NB4 (cell line): ENCODE results near the gene SLC23A1.

Source experiments
- DNase-seq: peaks from one replicate; pipeline ENCODE4 v3.0.0; 2010; ENCODE audit warnings: low read depth
- H3K4me3 ChIP-seq: one replicate; pipeline ENCODE4 v1.5.1; 2011; ENCODE audit warnings: mild to moderate bottlenecking, low read depth, low read length, moderate library complexity
- MYC ChIP-seq: IDR thresholded peaks from 2 replicates; pipeline ENCODE4 v1.6.1; 2011; ENCODE audit warnings: low read depth, low read length
- POLR2A ChIP-seq: IDR thresholded peaks from 2 replicates; pipeline ENCODE4 v1.6.1; 2011; ENCODE audit warnings: mild to moderate bottlenecking; ENCODE audit not compliant: insufficient read length; ENCODE audit errors: extremely low read depth
- TF ChIP-seq, protein P1 (sequence below): IDR thresholded peaks from 2 replicates; pipeline ENCODE4 v1.6.1; 2011; ENCODE audit warnings: low read depth, low read length
- TF ChIP-seq, protein P2 (sequence below): IDR thresholded peaks from one replicate; pipeline ENCODE4 v1.5.1; 2012; ENCODE audit warnings: low read depth, low read length

Gene SLC23A1

GRCh38 chr5:139415221-139415861 is 32.2 kb upstream of the SLC23A1 start:
- no peak overlapping the region for H3K4me3 ChIP-seq
- TF ChIP-seq, protein P1, sequence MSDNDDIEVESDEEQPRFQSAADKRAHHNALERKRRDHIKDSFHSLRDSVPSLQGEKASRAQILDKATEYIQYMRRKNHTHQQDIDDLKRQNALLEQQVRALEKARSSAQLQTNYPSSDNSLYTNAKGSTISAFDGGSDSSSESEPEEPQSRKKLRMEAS, result no peak
- TF ChIP-seq MYC (no peak), POLR2A (no peak)
- TF ChIP-seq, protein P2, sequence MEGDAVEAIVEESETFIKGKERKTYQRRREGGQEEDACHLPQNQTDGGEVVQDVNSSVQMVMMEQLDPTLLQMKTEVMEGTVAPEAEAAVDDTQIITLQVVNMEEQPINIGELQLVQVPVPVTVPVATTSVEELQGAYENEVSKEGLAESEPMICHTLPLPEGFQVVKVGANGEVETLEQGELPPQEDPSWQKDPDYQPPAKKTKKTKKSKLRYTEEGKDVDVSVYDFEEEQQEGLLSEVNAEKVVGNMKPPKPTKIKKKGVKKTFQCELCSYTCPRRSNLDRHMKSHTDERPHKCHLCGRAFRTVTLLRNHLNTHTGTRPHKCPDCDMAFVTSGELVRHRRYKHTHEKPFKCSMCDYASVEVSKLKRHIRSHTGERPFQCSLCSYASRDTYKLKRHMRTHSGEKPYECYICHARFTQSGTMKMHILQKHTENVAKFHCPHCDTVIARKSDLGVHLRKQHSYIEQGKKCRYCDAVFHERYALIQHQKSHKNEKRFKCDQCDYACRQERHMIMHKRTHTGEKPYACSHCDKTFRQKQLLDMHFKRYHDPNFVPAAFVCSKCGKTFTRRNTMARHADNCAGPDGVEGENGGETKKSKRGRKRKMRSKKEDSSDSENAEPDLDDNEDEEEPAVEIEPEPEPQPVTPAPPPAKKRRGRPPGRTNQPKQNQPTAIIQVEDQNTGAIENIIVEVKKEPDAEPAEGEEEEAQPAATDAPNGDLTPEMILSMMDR, result no peak
- DNase-seq, result no peak

GRCh38 chr5:139414581-139415130 is 31.6 kb upstream of the SLC23A1 start:
- DNase-seq, result no peak
- TF ChIP-seq, protein P1, result no peak
- TF ChIP-seq, protein P2, result no peak
- TF ChIP-seq MYC (no peak), POLR2A (no peak)
- no peak overlapping the region for H3K4me3 ChIP-seq

DNA sequence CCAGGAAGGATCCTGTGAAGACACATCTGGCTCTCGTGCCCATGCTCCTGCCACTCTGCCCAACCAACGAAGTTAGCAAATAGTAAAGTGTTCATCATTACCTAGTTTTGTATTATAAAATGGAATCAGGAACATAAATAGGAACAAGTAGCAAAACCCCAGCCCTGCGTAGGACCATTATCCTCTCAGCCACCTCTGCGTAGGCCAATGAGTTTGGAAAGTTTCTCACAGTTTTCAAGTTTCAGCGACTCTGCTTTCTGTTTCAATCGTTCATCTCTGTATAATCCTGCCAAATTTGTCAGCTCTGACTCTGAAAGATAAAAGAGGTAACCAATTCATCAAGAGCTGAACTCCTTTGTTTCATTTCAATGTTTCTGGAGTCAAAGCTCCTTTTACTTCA is 30.9 kb upstream of the SLC23A1 start:
- H3K4me3 ChIP-seq, result no peak overlapping the region
- DNase-seq, result no peak
- TF ChIP-seq, protein P1, result no peak
- TF ChIP-seq POLR2A, result no peak
- TF ChIP-seq MYC, result no peak
- TF ChIP-seq, protein P2, result no peak

DNA sequence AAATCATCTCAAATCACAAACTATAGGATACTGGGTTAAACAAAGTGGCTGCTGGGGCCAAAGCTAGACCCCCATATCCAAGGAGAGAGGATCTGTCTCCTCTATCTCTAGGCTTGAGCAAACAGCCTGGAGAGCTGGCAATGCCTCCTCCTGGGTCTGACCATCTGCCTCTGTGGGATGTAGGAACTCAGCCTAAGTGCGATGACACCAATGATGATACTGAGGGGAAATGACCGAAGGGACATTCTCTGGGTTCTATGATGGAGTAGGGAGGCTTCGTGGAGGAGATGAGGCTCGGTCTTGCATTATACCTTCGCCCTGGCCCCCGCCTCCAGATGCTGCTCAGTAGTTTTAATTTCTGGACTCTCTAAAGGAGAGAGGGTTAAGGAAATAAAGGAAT is 30.1 kb upstream of the SLC23A1 start:
- DNase-seq, result no peak
- no peak overlapping the region for H3K4me3 ChIP-seq
- TF ChIP-seq MYC (no peak), POLR2A (no peak)
- TF ChIP-seq, protein P2, result no peak
- TF ChIP-seq, protein P1, result no peak

DNA sequence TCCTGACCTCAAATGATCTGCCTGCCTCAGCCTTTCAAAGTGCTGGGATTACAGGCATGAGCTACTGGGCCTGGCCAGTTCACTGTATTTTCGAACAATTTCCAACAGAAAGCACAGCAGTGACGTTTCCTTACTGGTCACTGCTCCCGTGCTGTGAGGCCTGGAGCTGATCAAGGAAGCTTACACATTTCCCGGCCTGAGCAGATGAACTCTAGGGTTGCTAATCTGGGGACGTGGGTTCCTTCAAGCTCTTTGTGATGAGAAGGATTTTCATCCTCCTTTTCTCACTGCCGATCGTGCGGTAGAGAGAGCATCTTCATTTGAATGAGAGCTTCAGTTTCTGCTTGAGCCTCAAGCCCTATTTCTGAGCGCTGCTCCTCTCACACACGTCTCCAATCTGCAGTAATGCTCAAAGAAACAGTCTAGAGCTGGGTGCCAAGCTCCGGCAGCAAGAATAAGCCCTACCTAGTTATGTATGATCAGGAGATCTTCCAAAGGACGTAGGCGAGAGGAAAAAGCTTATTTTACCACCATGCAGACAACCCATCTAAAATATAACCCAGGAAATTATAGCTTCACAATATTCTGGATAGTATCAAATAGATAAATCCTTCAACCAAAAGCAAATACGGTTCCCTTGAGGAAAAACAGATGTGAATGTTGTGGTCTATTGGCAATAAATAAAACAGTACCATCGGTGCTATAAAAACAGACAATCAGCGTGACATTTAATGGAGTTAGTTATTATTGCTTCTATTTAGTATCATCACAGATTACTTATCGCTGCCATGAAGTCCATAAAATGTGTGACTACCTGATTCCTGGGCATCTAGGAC is 28.1 kb upstream of the SLC23A1 start:
- DNase-seq, result no peak
- no peak overlapping the region for H3K4me3 ChIP-seq
- TF ChIP-seq, protein P1, result no peak
- no peak for TF ChIP-seq MYC
- no peak for TF ChIP-seq POLR2A
- TF ChIP-seq, protein P2, result no peak
